IPS DF 19.7 (cell line): Measurements from ENCODE around the gene MAP3K13.

Experiments
- DNase-seq: peaks from one replicate; pipeline ENCODE4 v3.0.0-alpha.2; 2013; ENCODE audit warnings: low read depth, low spot score

Gene MAP3K13

DNA sequence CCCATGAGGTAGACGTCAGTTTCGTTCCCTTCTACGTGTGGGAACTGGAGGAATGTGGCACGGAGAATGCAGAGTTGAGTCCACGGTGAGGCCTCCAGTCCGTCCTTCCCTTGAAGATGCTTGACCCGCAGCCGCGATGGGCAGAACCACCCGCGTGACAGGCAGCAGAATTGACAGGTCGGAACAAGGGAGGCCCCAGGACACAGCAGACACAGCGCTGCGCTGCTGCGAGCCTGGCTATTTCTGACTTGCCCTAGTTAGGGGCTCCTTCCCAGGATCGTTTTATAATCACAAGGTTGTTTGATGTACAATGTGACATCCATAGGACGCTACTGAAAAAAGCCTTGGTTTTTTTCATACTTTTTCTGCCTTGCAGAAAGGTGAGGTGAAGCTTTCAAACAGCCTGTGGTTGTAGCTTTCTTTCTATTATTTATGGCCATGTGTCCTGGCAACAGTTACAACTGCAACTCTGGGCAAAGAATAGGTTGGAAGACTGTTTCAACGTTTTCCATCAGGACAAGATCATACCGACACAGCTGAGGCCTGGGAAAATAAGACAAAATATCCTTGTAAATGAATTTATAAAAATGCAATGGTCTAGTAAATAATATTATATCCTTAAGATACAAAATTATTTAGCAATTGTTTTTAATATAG, 145.5 kb downstream of the MAP3K13 start:
- DNase-seq, result no peak

- no peak for DNase-seq
Measured at GRCh38 chr3:185511711-185512110, 148.8 kb downstream of the MAP3K13 start.

- no peak for DNase-seq
Measured at GRCh38 chr3:185517387-185518130, 154.6 kb downstream of the MAP3K13 start.

- DNase-seq, result peak; percentile 23
Measured at GRCh38 chr3:185519021-185519420, 156.1 kb downstream of the MAP3K13 start.

- no peak for DNase-seq
Measured at GRCh38 chr3:185521349-185522138, 158.6 kb downstream of the MAP3K13 start.

GRCh38 chr3:185526349-185526951, 163.5 kb downstream of the MAP3K13 start:
- no peak for DNase-seq

DNA sequence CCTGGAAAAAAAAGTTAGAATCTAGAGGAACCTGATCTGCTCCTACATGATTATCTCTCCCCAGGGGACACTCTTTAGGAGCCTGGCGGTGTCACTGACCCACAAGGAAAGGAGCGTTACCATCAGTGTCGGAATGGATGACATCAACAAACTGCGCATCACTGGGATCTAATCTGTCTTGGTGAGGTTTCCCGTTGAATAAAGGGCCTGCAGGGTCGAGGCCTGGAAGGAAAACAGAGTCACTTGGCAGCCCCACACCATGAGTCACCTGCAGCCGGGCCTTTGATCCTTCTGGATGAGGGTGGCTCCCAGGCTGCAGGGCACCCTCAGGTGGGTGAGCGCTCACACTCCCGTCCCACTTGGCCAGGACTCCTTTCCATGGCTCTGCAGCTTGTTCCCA, 164.4 kb downstream of the MAP3K13 start:
- DNase-seq, result no peak

DNA sequence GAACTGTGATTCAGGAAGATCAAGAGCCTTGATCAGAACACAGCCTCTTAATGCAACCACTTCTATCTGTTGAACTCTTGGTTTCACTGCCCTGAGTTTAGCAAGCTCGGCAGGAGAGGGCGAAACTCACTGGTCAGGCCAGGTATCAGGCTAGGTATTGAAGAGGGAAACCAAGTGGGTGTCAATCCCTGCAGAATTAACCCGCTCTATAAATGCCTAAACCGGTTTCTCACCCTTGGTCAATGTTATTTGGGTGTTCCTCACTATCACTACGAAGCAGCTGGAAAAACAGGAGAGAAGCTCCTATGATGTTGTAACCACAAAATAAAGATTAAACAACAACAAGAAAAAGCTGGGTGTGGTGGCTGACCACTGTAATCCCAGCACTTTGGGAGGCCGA, 165.6 kb downstream of the MAP3K13 start:
- no peak for DNase-seq

DNA sequence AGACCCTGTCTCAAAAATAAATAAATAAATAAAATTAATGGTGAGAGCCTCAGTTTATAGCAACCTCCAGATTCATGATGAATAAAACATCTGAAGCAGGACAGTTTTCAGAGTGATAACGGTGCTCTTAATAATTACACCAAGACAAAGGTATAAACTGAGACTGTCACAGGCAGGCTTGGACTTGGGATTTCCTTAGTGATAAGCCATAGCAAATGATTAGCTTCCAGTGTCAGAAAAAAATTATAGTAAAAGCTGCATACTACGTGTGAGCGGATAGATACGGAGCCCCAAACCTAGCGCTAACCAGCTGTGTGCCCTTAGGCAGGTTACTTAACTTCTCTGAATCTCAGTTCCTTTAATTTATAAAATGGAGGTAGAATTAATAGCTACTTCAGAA, 167.9 kb downstream of the MAP3K13 start:
- DNase-seq, result no peak

DNA sequence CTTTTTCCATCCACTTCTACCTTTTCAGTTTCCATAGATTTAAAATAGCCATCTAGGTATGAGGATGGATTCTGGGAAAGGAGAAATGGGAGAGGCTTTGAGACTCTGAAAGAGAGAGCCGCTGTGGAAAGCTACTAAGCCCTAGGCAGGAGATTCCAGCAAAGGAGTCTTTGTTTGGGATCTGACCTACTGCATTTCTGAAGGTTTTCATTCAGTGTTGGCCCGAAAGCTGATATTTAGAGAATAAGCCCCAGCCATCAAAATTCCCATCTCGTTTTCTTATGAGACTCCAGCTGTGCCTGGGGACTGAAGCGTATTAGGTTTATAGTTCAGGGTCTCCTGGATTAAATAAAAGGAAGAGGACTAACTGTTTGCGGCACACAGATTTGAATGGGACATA, 170.0 kb downstream of the MAP3K13 start:
- no peak for DNase-seq

DNA sequence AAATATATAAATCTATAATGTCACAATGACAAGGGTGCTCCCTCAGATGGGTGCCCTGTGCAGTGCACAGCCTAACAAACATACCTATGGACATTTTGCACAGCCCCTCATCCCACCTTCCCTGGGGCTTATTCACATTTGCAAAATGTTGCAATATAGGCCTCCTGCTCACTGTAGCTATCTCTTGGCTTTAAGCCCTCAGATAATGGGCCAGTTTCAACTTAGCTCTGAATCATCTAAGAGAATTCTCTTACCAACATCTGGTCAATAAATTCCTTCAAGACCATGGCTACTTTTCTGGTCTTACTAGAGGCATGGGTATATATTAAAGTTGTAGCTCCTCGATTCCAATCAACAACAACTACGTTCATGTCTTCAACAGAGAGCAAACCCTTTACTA, 171.6 kb downstream of the MAP3K13 start:
- no peak for DNase-seq

GRCh38 chr3:185537369-185537970, 174.5 kb downstream of the MAP3K13 start:
- DNase-seq, result no peak
